ENCODE measurements around the gene RWDD2A.

RWDD2A gene

GRCh38 chr6:83193747-83194566 is 800 bp downstream of the RWDD2A start (continued):
- TF ChIP-seq OVOL3 (tag by site-specific recombination; IDR thresholded peaks at IDR 0.05) (no peak), ZBTB8A (tag by site-specific recombination; IDR thresholded peaks at IDR 0.05) (0 out of 2 replicates have a peak, but pooled peaks have one; percentile 9), ZNF433 (tag by site-specific recombination; IDR thresholded peaks at IDR 0.05; ENCODE audit: low read depth) (no peak), ZNF354C (tag by site-specific recombination; IDR thresholded peaks at IDR 0.05; ENCODE audit: borderline replicate concordance, low read depth) (no peak), ZNF791 (tag by site-specific recombination; IDR thresholded peaks at IDR 0.05) (no peak), CTCF (tag by site-specific recombination; IDR thresholded peaks at IDR 0.05) (peak; percentile 15; the same call in 1 of the 2 replicates), IKZF3 (tag by site-specific recombination; IDR thresholded peaks at IDR 0.05) (0 out of 2 replicates have a peak, but pooled peaks have one; percentile 14), ZFP37 (tag by site-specific recombination; IDR thresholded peaks at IDR 0.05) (no peak), SP3 (tag by site-specific recombination; IDR thresholded peaks at IDR 0.05) (peak; percentile 10; the same call in 1 of the 2 replicates), PRDM10 (tag by site-specific recombination; IDR thresholded peaks at IDR 0.05) (peak; percentile 49), SALL2 (tag by site-specific recombination; IDR thresholded peaks at IDR 0.05; ENCODE audit: borderline replicate concordance) (no peak), SCRT2 (tag by site-specific recombination; IDR thresholded peaks at IDR 0.05) (peak; percentile 100), ZNF488 (tag by site-specific recombination; IDR thresholded peaks at IDR 0.05) (no peak), ZBTB44 (tag by site-specific recombination; IDR thresholded peaks at IDR 0.05) (no peak), ZNF513 (tag by site-specific recombination; IDR thresholded peaks at IDR 0.05) (no peak), SCRT1 (tag by site-specific recombination; IDR thresholded peaks at IDR 0.05; ENCODE audit: borderline replicate concordance) (peak; percentile 100), SP2 (tag by site-specific recombination; IDR thresholded peaks at IDR 0.05) (no peak), ZBTB49 (tag by site-specific recombination; IDR thresholded peaks at IDR 0.05; ENCODE audit: low read depth) (no peak), ZSCAN5A (tag by site-specific recombination; IDR thresholded peaks at IDR 0.05) (0 out of 2 replicates have a peak, but pooled peaks have one; percentile 15), ZBTB17 (tag by site-specific recombination; IDR thresholded peaks at IDR 0.05) (peak; percentile 48; the same call in 1 of the 2 replicates), ZBTB48 (tag by site-specific recombination; IDR thresholded peaks at IDR 0.05) (peak; percentile 47; the same call in 1 of the 2 replicates), ZNF121 (tag by site-specific recombination; IDR thresholded peaks at IDR 0.05) (no peak), EGR2 (tag by site-specific recombination; IDR thresholded peaks at IDR 0.05; ENCODE audit: low read depth) (no peak; the same call in 1 of the 2 replicates), ZNF707 (tag by site-specific recombination; IDR thresholded peaks at IDR 0.05) (no peak), ZEB2 (tag by site-specific recombination; IDR thresholded peaks at IDR 0.05) (peak; percentile 15; the same call in 1 of the 2 replicates)
